Naive thymus-derived CD4-positive, alpha-beta T cell (primary cell): ENCODE measurements around the gene REL. TPM values are rescaled to one million over a fixed set of nuclear protein-coding genes. Genes with fewer than 3 reads are reported as not detected.
A peak's percentile ranks its signal among the peaks of the same experiment; 100 is the strongest.

Experiments
- ATAC-seq: fragments of 150-1000 bp; cut with Tn5 transposase; 2 replicates; pipeline ENCODE4 v1.10.0; 2021; ENCODE audit warnings: mild to moderate bottlenecking, moderate library complexity
- CTCF ChIA-PET: fragments of 350-600 bp; sonication (Branson Sonifier 250); formaldehyde crosslinking; loops from one replicate; lab custom pipeline; 2021; ENCODE audit warnings: antibody characterized with exemption; lab: Charles Lee
- POLR2A ChIA-PET: fragments of 350-600 bp; sonication (Branson Sonifier 250); formaldehyde crosslinking; loops from one replicate; lab custom pipeline; 2021; ENCODE audit warnings: antibody characterized with exemption, inconsistent platforms; lab: Charles Lee
- DNase-seq, 9 donors: peaks; one replicate each; pipeline versions ENCODE4 v3.0.0 to v3.0.0-alpha.2; 2020 to 2022; ENCODE audit warnings: mixed read lengths in 1 of 9
- H3K27ac ChIP-seq: one replicate; pipeline ENCODE4 v1.7.0; 2013; ENCODE audit warnings: mild to moderate bottlenecking, low read depth, low read length, moderate library complexity
- H3K27me3 ChIP-seq, 2 donors: one replicate each; pipeline ENCODE4 v1.7.0; 2013; ENCODE audit warnings: low read length in 2 of 2, mild to moderate bottlenecking in 2 of 2, moderate library complexity in 2 of 2; ENCODE audit not compliant: control insufficient read depth in 2 of 2, insufficient read depth in 2 of 2
- H3K36me3 ChIP-seq, 3 experiments: 1 replicate in 2 of 3; 2 replicates in 1 of 3; pipeline ENCODE4 v1.7.0; 2013; ENCODE audit warnings: low read length in 3 of 3, mild to moderate bottlenecking in 3 of 3, moderate library complexity in 1 of 3; ENCODE audit not compliant: insufficient read depth in 3 of 3, control insufficient read depth in 2 of 3
- H3K4me1 ChIP-seq, 2 donors: one replicate each; pipeline ENCODE4 v1.7.0; 2013; ENCODE audit warnings: low read length in 2 of 2, mild to moderate bottlenecking in 2 of 2, moderate library complexity in 1 of 2; ENCODE audit not compliant: control insufficient read depth in 2 of 2, insufficient read depth in 2 of 2
- H3K4me3 ChIP-seq: 2 replicates; pipeline ENCODE4 v1.7.0; 2013; ENCODE audit warnings: mild to moderate bottlenecking, low read length
- H3K9me3 ChIP-seq, 3 experiments: 1 replicate in 2 of 3; 2 replicates in 1 of 3; pipeline ENCODE4 v1.7.0; 2013; ENCODE audit warnings: low read length in 3 of 3; ENCODE audit not compliant: control insufficient read depth in 2 of 3
- H3K27ac Mint-ChIP-seq, 9 donors: one replicate each; pipeline ENCODE4 v1.8.0; 2020 to 2022; ENCODE audit warnings: mixed read lengths in 9 of 9, mild to moderate bottlenecking in 8 of 9, moderate library complexity in 5 of 9, inconsistent platforms in 2 of 9
- H3K27me3 Mint-ChIP-seq, 5 donors: one replicate each; pipeline ENCODE4 v1.8.0; 2021 to 2022; ENCODE audit warnings: mixed read lengths in 5 of 5, mild to moderate bottlenecking in 1 of 5
- H3K36me3 Mint-ChIP-seq, 5 donors: one replicate each; pipeline ENCODE4 v1.8.0; 2020 to 2022; ENCODE audit warnings: mixed read lengths in 5 of 5, mild to moderate bottlenecking in 3 of 5, inconsistent platforms in 1 of 5
- H3K4me1 Mint-ChIP-seq, 7 donors: one replicate each; pipeline ENCODE4 v1.8.0; 2020 to 2022; ENCODE audit warnings: mixed read lengths in 7 of 7, mild to moderate bottlenecking in 3 of 7, inconsistent platforms in 1 of 7
- H3K4me3 Mint-ChIP-seq, 10 donors: one replicate each; pipeline ENCODE4 v1.8.0; 2020 to 2022; ENCODE audit warnings: mild to moderate bottlenecking in 10 of 10, mixed read lengths in 10 of 10, moderate library complexity in 6 of 10, inconsistent platforms in 2 of 10
- H3K9me3 Mint-ChIP-seq, 11 donors: one replicate each; pipeline ENCODE4 v1.8.0; 2020 to 2022; ENCODE audit warnings: mixed read lengths in 11 of 11, mild to moderate bottlenecking in 4 of 11, inconsistent platforms in 1 of 11, moderate library complexity in 1 of 11
- intact Hi-C, 2 donors: fragments of 100-400 bp; cut with micrococcal nuclease; formaldehyde crosslinking; loops; one replicate each; pipeline ENCODE4 v1.15.1; 2023
- polyA plus RNA-seq, 2 donors: library from polyadenylated mRNA; unstranded; fragments of 300-500 nt; fragmentation: Illumina TruSeq; gene quantifications; one replicate each; pipeline ENCODE4 v1.2.3, GENCODE V29; 2021
- total RNA-seq, 6 experiments: library from RNA in 5 of 6; stranded (reverse) in 5 of 6; gene quantifications; 1 replicate in 5 of 6; 2 replicates in 1 of 6; pipeline ENCODE4 v1.2.3 and lab custom pipeline; 2021 to 2026

REL gene
- total and polyA plus RNA-seq, 7 experiments from 2014 or later: 10.9 to 78.8 (median 21.8) TPM

GRCh38 chr2:60872510-60872928, 8.9 kb upstream of the REL start:
- Mint-ChIP-seq H3K9me3 (peaks cover 2 to 11% (median 6%) of the 10 kb centered on the region in 11 donors), H3K27ac (peak overlapping the region in 2 of 9 donors; percentile 1 to 42), H3K4me1 (peaks cover 8 to 19% (median 14%) of the 10 kb centered on the region in 7 donors), H3K27me3 (no peaks in the 10 kb centered on the region), H3K4me3 (no peak overlapping the region), H3K36me3 (peaks cover 0 to 13% (median 5%) of the 10 kb centered on the region in 5 donors)
- no peaks in the 10 kb centered on the region for H3K36me3 ChIP-seq
- intact Hi-C loops: no loop called here
- H3K27ac ChIP-seq: no peak overlapping the region
- ChIA-PET POLR2A (no interaction called here), CTCF (no interaction called here)
- ATAC-seq (no peak), DNase-seq (no peak)
- H3K4me3 ChIP-seq: no peak overlapping the region
- H3K9me3 ChIP-seq: no peaks in the 10 kb centered on the region
- peaks cover 8% of the 10 kb centered on the region in 2 donors for H3K4me1 ChIP-seq
- H3K27me3 ChIP-seq: no peaks in the 10 kb centered on the region

GRCh38 chr2:60873381-60873780, 8.0 kb upstream of the REL start:
- no peak overlapping the region for H3K4me3 ChIP-seq
- no peak for DNase-seq
- no peaks in the 10 kb centered on the region for H3K36me3 ChIP-seq
- peaks cover 0 to 5% (median 0%) of the 10 kb centered on the region in 11 donors for H3K9me3 Mint-ChIP-seq
- H3K9me3 ChIP-seq: no peaks in the 10 kb centered on the region
- no peaks in the 10 kb centered on the region for H3K27me3 ChIP-seq
- H3K27ac Mint-ChIP-seq: peak overlapping the region in 1 of 9 donors; percentile 28
- no peaks in the 10 kb centered on the region for H3K27me3 Mint-ChIP-seq
- no peak for ATAC-seq
- CTCF ChIA-PET: no interaction called here
- H3K4me3 Mint-ChIP-seq: no peak overlapping the region
- H3K4me1 Mint-ChIP-seq: peaks cover 0 to 11% (median 5%) of the 10 kb centered on the region in 7 donors
- H3K36me3 Mint-ChIP-seq: peaks cover 0 to 5% (median 0%) of the 10 kb centered on the region in 5 donors
- no peak overlapping the region for H3K27ac ChIP-seq
- intact Hi-C loops: no loop called here
- H3K4me1 ChIP-seq: no peaks in the 10 kb centered on the region
- POLR2A ChIA-PET: interaction anchor here (0.6 kb wide), 2 partner anchors 8 to 1830 kb away, joined by 3 to 5 read pairs; no protein-coding TSS in a partner anchor

GRCh38 chr2:60875520-60875919, 5.9 kb upstream of the REL start:
- POLR2A ChIA-PET: no interaction called here
- intact Hi-C loops: no loop called here
- DNase-seq (no peak), ATAC-seq (no peak)
- Mint-ChIP-seq H3K36me3 (peaks cover 0 to 2% (median 0%) of the 10 kb centered on the region in 5 donors), H3K4me1 (peaks cover 0 to 9% (median 2%) of the 10 kb centered on the region in 7 donors), H3K4me3 (no peak overlapping the region), H3K27ac (no peak overlapping the region), H3K27me3 (no peaks in the 10 kb centered on the region), H3K9me3 (peaks cover 0 to 3% (median 0%) of the 10 kb centered on the region in 11 donors)
- Histone ChIP-seq H3K4me1 (peaks cover 2 to 5% of the 10 kb centered on the region in 2 donors), H3K27me3 (no peaks in the 10 kb centered on the region), H3K4me3 (no peak overlapping the region), H3K36me3 (no peaks in the 10 kb centered on the region), H3K27ac (no peak overlapping the region), H3K9me3 (no peaks in the 10 kb centered on the region)
- CTCF ChIA-PET: interaction anchor here (1.0 kb wide), 1 partner anchor 12 kb away, joined by 3 read pairs; no protein-coding TSS in a partner anchor

GRCh38 chr2:60880643-60881046, 729 bp upstream of the REL start:
- intact Hi-C loops: loop anchor here (1.0 to 5.0 kb wide), 23 partner anchors 12 to 1827 kb away; partner anchors contain the start of genes CCT4 (in 2 of the 2), PEX13 (in 2 of the 2), SANBR (in 2 of the 2) and B3GNT2 (in 1 of the 2)
- peaks cover 0 to 2% (median 0%) of the 10 kb centered on the region in 5 donors for H3K36me3 Mint-ChIP-seq
- H3K36me3 ChIP-seq: peaks cover 0 to 9% (median 0%) of the 10 kb centered on the region in 3 experiments
- no peaks in the 10 kb centered on the region for H3K9me3 ChIP-seq
- peaks cover 11 to 18% of the 10 kb centered on the region in 2 donors for H3K4me1 ChIP-seq
- DNase-seq (no peak), ATAC-seq (no peak)
- no peaks in the 10 kb centered on the region for H3K27me3 ChIP-seq
- ChIA-PET POLR2A (interaction anchor here (1.0 to 5.0 kb wide), 6 partner anchors 12 to 125 kb away, joined by 3 to 38 read pairs (median 10); partner anchors contain the start of gene PAPOLG), CTCF (interaction anchor here (0.6 kb wide), 1 partner anchor 69 kb away, joined by 3 read pairs; no protein-coding TSS in a partner anchor)
- peak overlapping the region; percentile 83 for H3K4me3 ChIP-seq
- peak overlapping the region; percentile 100 for H3K27ac ChIP-seq
- no peaks in the 10 kb centered on the region for H3K27me3 Mint-ChIP-seq
- H3K4me1 Mint-ChIP-seq: peaks cover 15 to 33% (median 27%) of the 10 kb centered on the region in 7 donors
- H3K9me3 Mint-ChIP-seq: peaks cover 0 to under 1% (median 0%) of the 10 kb centered on the region in 11 donors
- H3K27ac Mint-ChIP-seq: peak overlapping the region; percentile 93 to 100 (median 98)
- H3K4me3 Mint-ChIP-seq: peak overlapping the region; percentile 91 to 98 (median 96)

GRCh38 chr2:60882971-60883753, 1.8 kb downstream of the REL start:
- Histone ChIP-seq H3K9me3 (no peaks in the 10 kb centered on the region), H3K36me3 (peaks cover 0 to 9% (median 0%) of the 10 kb centered on the region in 3 experiments), H3K4me1 (peaks cover 11 to 33% of the 10 kb centered on the region in 2 donors), H3K27me3 (no peaks in the 10 kb centered on the region), H3K27ac (peak overlapping the region; percentile 100), H3K4me3 (peak overlapping the region; percentile 83)
- ChIA-PET CTCF (interaction anchor here (1.4 to 1.9 kb wide), 2 partner anchors 20 to 78 kb away, joined by 3 to 9 read pairs; no protein-coding TSS in a partner anchor), POLR2A (interaction anchor here (0.6 to 5.0 kb wide), 8 partner anchors 9 to 144 kb away, joined by 3 to 38 read pairs (median 4); no protein-coding TSS in a partner anchor)
- peak in 7 of 9 donors; percentile 2 to 28 (median 24) for DNase-seq
- Mint-ChIP-seq H3K27ac (peak overlapping the region; percentile 93 to 100 (median 97)), H3K27me3 (no peaks in the 10 kb centered on the region), H3K36me3 (peaks cover 0 to 2% (median 0%) of the 10 kb centered on the region in 5 donors), H3K4me1 (peaks cover 28 to 51% (median 43%) of the 10 kb centered on the region in 7 donors), H3K9me3 (no peaks in the 10 kb centered on the region), H3K4me3 (peak overlapping the region; percentile 91 to 98 (median 96))
- intact Hi-C loops: loop anchor here (1.0 to 5.0 kb wide), 10 partner anchors 8 to 1824 kb away; partner anchors contain the start of genes B3GNT2 (in 1 of the 2), BCL11A (in 1 of the 2), CCT4 (in 1 of the 2) and EHBP1 (in 1 of the 2)
- ATAC-seq: no peak

GRCh38 chr2:60883896-60884295, 2.5 kb downstream of the REL start:
- H3K9me3 ChIP-seq: no peaks in the 10 kb centered on the region
- intact Hi-C loops: loop anchor here (1.0 to 5.0 kb wide), 11 partner anchors 7 to 1823 kb away; partner anchors contain the start of genes B3GNT2 (in 1 of the 2), BCL11A (in 1 of the 2), CCT4 (in 1 of the 2) and EHBP1 (in 1 of the 2)
- Mint-ChIP-seq H3K27ac (peak overlapping the region; percentile 51 to 100 (median 96)), H3K9me3 (no peaks in the 10 kb centered on the region), H3K4me3 (peak overlapping the region; percentile 91 to 98 (median 96)), H3K36me3 (peaks cover 0 to 4% (median 0%) of the 10 kb centered on the region in 5 donors), H3K4me1 (peaks cover 32 to 58% (median 51%) of the 10 kb centered on the region in 7 donors), H3K27me3 (no peaks in the 10 kb centered on the region)
- DNase-seq (no peak), ATAC-seq (no peak)
- CTCF ChIA-PET: no interaction called here
- peaks cover 0 to 9% (median 0%) of the 10 kb centered on the region in 3 experiments for H3K36me3 ChIP-seq
- H3K27ac ChIP-seq: peak overlapping the region; percentile 100
- POLR2A ChIA-PET: no interaction called here
- H3K4me3 ChIP-seq: peak overlapping the region; percentile 83
- H3K4me1 ChIP-seq: peaks cover 11 to 34% of the 10 kb centered on the region in 2 donors
- H3K27me3 ChIP-seq: no peaks in the 10 kb centered on the region
